Measurements from ENCODE around the gene MYT1. TPM values are rescaled to one million over a fixed set of nuclear protein-coding genes. Genes with fewer than 3 reads are reported as not detected.
"Not testable (repeated sequence)": the region's sequence is repeated elsewhere in the genome, so short reads cannot be mapped to it uniquely, and the experiment has no call there.

Gene MYT1
- total RNA-seq, 1 donor from 2014 or later = 2.9 TPM

- H3K27ac Mint-ChIP-seq = no peak overlapping the region
These were observed 68.5 kb downstream of the MYT1 start for GRCh38 chr20:64232794-64233193.

GRCh38 chr20:64233725-64234124 lies 69.5 kb downstream of the MYT1 start:
- Mint-ChIP-seq H3K27ac (no peak overlapping the region), H3K9me3 (no peaks in the 10 kb centered on the region), H3K4me3 (no peak overlapping the region), H3K4me1 (ENCODE audit: unreplicated experiment) (no peaks in the 10 kb centered on the region), H3K36me3 (no peaks in the 10 kb centered on the region), H3K27me3 (peaks cover 3% of the 10 kb centered on the region)
- no peak for TF ChIP-seq CTCF (conservative IDR thresholded peaks at IDR 0.05)
- no peak for DNase-seq (ENCODE audit: extremely low spot score, unreplicated experiment)

More at GRCh38 chr20:64232794-64233193, 68.5 kb downstream of the MYT1 start:
- H3K9me3 Mint-ChIP-seq = no peaks in the 10 kb centered on the region
- DNase-seq (ENCODE audit: extremely low spot score, unreplicated experiment) = no peak
- no peak for TF ChIP-seq CTCF (conservative IDR thresholded peaks at IDR 0.05)
- peaks cover 4% of the 10 kb centered on the region for H3K27me3 Mint-ChIP-seq
- H3K4me3 Mint-ChIP-seq = no peak overlapping the region
- H3K4me1 Mint-ChIP-seq (ENCODE audit: unreplicated experiment) = no peaks in the 10 kb centered on the region
- no peaks in the 10 kb centered on the region for H3K36me3 Mint-ChIP-seq

- H3K27ac Mint-ChIP-seq = no peak overlapping the region
- DNase-seq (ENCODE audit: extremely low spot score, unreplicated experiment) = no peak
- no peaks in the 10 kb centered on the region for H3K9me3 Mint-ChIP-seq
- TF ChIP-seq CTCF (conservative IDR thresholded peaks at IDR 0.05) = no peak
- H3K27me3 Mint-ChIP-seq = peaks cover 3% of the 10 kb centered on the region
- H3K36me3 Mint-ChIP-seq = no peaks in the 10 kb centered on the region
- no peak overlapping the region for H3K4me3 Mint-ChIP-seq
- H3K4me1 Mint-ChIP-seq (ENCODE audit: unreplicated experiment) = no peaks in the 10 kb centered on the region
These were observed 70.1 kb downstream of the MYT1 start for GRCh38 chr20:64234291-64234791.

GRCh38 chr20:64234921-64235565 lies 70.8 kb downstream of the MYT1 start:
- H3K36me3 Mint-ChIP-seq; H3K4me3 Mint-ChIP-seq; H3K27me3 Mint-ChIP-seq; DNase-seq (ENCODE audit: extremely low spot score, unreplicated experiment); H3K27ac Mint-ChIP-seq; H3K4me1 Mint-ChIP-seq (ENCODE audit: unreplicated experiment); H3K9me3 Mint-ChIP-seq: not testable (repeated sequence)

DNA sequence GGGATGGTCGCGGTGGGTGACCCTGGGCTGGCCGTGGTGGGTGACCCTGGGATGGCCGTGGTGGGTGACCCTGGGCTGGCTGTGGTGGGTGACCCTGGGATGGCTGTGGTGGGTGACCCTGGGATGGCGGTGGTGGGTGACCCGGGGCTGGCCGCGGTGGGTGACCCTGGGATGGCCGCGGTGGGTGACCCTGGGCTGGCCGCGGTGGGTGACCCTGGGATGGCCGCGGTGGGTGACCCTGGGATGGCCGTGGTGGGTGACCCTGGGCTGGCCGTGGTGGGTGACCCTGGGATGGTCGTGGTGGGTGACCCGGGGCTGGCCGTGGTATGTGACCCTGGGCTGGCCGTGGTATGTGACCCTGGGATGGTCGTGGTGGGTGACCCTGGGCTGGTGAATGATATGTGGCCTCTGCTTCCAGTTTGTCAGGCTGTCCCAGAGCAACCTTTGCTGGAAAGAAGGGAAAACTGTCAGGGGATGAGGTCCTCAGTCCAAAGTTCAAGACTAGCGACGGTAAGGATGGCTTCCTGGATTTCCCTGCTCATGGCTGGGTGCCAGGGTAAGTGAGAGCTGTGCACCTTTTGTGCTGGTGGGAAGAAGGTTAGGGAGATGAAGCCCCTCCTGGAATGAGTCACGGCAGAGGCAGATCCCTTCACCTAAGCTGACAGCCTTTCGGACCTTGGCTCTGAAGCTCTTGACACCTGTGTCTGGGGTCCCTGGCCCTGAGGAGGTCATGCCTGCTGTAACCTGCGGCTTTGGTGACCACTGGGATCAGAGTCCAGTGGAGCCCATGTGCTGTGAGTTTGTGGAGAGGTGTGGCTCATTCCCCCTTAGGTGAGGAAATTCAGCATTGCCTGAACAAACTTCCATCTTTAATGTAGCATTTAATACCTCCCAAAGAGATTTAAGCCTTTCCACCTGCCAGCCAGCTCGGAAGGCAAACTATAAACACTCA lies 72.2 kb downstream of the MYT1 start:
- TF ChIP-seq CTCF (conservative IDR thresholded peaks at IDR 0.05) = no peak
- Mint-ChIP-seq H3K27me3 (peaks cover 3% of the 10 kb centered on the region), H3K4me3 (no peak overlapping the region), H3K4me1 (ENCODE audit: unreplicated experiment) (no peaks in the 10 kb centered on the region), H3K9me3 (no peaks in the 10 kb centered on the region), H3K27ac (no peak overlapping the region), H3K36me3 (no peaks in the 10 kb centered on the region)
- no peak for DNase-seq (ENCODE audit: extremely low spot score, unreplicated experiment)

GRCh38 chr20:64237316-64237715 lies 73.1 kb downstream of the MYT1 start:
- no peak overlapping the region for H3K4me3 Mint-ChIP-seq
- H3K4me1 Mint-ChIP-seq (ENCODE audit: unreplicated experiment) = no peaks in the 10 kb centered on the region
- no peak for DNase-seq (ENCODE audit: extremely low spot score, unreplicated experiment)
- peaks cover 3% of the 10 kb centered on the region for H3K27me3 Mint-ChIP-seq
- no peaks in the 10 kb centered on the region for H3K9me3 Mint-ChIP-seq
- no peak overlapping the region for H3K27ac Mint-ChIP-seq
- no peak for TF ChIP-seq CTCF (conservative IDR thresholded peaks at IDR 0.05)
- H3K36me3 Mint-ChIP-seq = no peaks in the 10 kb centered on the region

Data from type B pancreatic cell (in vitro differentiated cells).